Activated CD4-positive, alpha-beta T cell treated with anti-CD3 and anti-CD28 coated beads, Interleukin-2, amount 50 U/mL, for 4 hours (primary cell): ENCODE data around the gene NR3C1.

ENCODE experiments used
- DNase-seq, 2 experiments: peaks; one replicate each; pipeline ENCODE4 v3.0.0-alpha.2; 2020

NR3C1 gene

DNA sequence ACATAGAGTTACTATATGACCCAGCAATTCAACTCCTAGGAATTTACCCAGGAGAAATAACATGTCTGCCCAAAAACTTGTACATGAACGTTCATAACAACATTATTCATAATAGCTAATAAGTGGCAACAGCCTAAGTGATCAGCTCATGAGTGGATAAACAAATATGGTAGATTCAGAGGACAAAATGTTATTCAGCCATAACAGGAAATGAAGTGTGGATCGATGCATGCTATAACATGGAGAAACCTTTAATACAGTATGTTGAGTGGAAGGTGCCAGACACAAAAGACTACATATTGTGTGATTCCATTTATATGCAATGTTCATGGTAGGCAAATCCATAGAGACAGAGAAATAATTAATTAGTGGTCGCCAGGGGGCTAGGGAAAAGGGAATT lies 22.3 kb upstream of the NR3C1 start:
- DNase-seq = no peak

DNA sequence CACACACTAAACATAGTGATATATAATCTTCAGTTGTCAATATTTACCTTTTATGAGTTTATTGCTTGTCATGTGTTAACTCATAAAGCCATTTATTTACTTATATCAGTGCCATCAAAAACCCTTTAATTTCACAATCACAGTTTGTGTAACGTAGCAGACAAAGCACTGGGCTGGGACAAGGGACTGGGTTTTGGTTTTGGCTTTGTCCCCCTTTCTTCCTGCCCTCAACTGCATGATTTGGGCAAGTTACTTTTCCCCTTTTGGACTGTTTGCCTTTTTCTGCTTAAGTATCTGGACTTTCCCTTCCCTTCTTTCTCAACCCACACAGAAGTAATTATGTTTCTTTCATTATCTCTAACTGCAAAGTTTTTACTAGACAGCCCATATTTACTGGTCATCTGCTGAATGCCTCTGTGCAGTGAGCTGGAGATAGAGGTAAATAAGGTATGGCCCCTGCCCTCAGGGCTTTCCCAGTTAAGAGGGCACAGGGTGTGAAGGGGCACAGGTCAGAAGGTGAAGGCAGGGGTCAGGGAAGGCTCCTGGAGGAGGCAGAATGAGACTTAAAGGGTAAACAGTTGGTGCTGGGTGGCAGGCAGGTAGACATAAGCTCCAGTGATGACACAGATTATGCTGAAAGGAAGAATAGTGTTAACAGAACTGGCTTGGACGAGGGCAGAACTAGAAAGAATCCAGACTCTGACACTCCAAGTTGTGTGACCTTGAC lies 14.8 kb upstream of the NR3C1 start:
- no peak for DNase-seq

DNA sequence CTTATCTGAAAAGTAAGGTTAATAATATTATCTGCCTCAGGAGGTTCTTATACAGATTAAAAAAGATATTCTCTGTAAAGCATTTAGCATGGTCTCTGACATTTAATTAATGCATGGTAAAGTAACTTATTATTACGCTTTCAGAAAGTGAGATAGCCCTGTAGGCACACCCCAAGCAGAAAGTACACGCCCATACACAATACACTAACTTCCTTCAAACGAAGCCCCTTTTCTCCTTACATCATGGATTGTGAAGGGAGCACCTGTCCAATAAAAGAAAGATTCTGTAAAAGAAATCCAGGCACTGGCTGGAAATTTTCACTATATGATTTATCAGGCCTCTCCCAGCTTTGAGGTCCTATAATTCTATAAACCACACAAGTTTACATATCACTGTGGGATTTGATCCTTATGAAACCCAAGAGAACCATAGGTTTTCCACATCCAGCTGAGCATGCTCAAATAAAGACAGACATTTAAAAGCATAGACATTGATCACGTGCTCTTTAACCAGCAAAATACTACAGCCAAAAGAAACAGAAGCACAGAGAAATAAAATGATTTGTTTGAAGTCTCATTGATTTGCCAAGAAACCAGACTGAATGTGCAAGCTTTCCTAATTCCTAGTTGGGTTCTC lies 14.1 kb upstream of the NR3C1 start:
- DNase-seq = no peak

DNA sequence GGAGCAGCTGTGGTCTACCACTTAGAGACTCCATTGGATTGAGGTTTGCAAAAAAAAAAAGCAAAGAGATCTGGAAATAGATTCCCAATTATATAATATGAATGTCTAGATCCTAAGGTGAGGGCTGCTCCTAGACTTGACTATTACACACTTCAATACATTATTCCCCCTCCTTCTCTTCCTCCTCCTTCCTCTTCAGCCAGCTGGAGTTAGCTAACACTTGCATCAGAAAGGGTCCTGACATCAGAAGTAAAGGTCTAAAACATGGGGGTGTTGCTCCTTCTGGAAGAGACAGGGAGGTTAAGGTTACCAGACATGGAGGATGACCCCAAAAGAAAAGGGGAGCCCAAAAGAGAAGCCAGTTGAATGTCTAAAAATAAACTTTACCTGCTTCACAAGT lies 12.9 kb upstream of the NR3C1 start:
- DNase-seq = no peak

- DNase-seq = no peak
Observed at GRCh38 chr5:143413958-143414669, 10.6 kb upstream of the NR3C1 start.

GRCh38 chr5:143412661-143413342 lies 9.3 kb upstream of the NR3C1 start:
- no peak for DNase-seq

GRCh38 chr5:143409926-143410325 lies 6.4 kb upstream of the NR3C1 start:
- no peak for DNase-seq

DNA sequence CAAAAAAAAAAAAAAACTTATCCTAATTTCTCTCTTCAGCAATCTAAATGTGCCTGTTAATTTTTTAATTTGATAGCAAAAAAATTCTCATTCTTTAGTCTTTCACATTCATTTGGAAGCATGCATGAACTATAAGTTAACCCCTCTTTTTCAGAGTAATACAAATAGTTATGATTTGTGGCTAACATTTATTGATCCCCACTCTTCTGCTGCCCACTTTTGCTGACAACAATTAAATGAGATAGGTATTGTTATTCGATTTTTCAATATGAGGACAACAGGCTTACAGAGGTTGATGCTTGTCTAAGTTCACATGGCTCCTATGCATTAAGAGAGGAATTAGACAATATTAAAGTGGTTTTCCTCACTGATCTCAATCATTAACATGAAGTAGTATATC lies 2.9 kb upstream of the NR3C1 start:
- DNase-seq = no peak

- no peak for DNase-seq
Observed at GRCh38 chr5:143405849-143406098, 2.3 kb upstream of the NR3C1 start.

- peak; percentile 86 to 87 for DNase-seq
Observed at GRCh38 chr5:143405063-143405848, 1.8 kb upstream of the NR3C1 start.

DNA sequence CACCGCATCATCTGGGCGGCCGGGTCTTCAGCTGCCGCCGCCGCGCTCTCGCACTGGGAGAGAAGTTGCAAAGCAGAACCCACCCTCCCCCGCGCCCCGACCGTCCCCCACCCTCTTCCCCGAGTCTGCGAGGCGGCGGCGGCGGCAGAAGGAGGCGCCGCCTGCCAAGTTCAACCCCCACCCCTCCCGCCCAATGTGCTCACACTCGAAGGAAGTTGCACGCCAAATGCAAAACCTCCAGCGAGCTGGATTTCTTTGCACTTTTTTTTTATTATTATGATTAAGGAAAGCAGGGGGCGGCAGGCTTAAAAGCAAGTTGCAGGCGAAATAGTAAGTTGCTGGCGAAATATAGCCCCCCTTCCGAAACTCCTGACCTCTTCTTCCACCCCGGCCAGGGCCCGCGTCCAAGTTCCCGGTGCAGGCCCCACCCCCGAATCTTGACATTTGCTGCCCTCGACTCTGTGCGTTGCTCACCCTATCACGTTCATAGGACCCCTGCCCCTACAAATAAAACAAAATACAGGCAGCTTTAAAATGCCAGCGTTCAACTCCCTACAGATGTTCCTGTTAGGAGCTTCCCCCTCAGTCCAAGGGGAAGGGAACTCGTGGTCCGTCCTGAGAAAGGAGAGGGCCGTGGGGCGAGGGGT lies 1.1 kb upstream of the NR3C1 start:
- DNase-seq = peak; percentile 67 to 70

DNA sequence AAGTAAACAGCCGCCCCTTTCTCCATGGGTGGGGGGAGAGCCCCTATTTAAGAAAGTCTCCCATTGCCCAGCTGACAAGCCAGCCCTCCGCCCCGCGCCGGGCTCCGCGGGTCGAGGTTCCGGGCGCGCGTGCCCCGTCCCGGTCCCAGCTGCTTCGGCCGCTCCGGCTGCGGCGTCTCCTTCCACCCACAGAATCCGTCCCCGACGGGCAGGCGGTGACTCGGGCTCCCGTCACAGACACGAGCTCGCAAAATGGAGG lies 223 bp downstream of the NR3C1 start:
- no peak for DNase-seq

GRCh38 chr5:143402553-143403333 lies 743 bp downstream of the NR3C1 start:
- DNase-seq = peak; percentile 32 to 41

GRCh38 chr5:143402017-143402552 lies 1.4 kb downstream of the NR3C1 start:
- DNase-seq = no peak

GRCh38 chr5:143401227-143402016 lies 2.1 kb downstream of the NR3C1 start:
- no peak for DNase-seq

- no peak for DNase-seq
Observed at GRCh38 chr5:143400541-143401226, 2.8 kb downstream of the NR3C1 start.

GRCh38 chr5:143399616-143400540 lies 3.6 kb downstream of the NR3C1 start:
- no peak for DNase-seq

DNA sequence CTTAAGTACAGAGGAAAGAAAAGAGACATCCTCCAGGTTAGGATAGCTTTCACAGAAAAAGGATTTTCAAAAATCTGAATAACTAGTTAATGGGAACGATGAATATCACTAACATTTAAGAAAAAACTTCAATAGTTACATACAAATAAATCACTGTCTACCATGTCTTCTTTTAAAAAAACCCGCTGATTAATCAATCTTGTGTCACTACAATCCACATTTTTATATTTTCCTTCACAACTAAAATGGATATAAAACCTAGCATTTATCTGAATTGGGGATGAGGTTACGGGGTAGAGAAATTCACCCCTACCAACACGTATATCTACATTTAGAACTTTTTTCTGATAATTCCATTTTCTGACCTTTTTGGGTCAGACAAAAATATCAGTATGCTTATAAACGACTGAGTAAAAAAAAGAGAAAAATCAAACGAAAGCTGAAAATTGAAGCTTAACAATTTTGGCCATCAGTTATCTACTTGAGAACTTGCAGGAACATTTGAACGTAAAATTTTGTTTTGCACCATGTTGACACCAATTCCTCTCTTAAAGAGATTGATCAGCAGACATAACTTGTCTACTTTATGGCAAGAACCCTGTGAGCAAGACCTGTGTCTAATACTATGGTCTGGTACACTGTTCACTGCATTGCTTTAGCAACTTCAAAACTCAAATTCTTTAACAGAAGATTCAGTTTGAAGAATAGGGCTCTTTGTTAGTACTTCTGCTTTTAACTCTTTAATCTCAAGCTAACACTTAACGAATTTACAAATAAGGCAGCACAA lies 4.8 kb downstream of the NR3C1 start:
- no peak for DNase-seq
